H1 (cell line): ENCODE data around the gene PRKAB1. TPM values are rescaled to one million over a fixed set of nuclear protein-coding genes. Genes with fewer than 3 reads are reported as not detected.

Experiments used
- CTCF ChIA-PET: fragments of 300-600 bp; sonication (Branson Sonifier 250); formaldehyde crosslinking; loops from one replicate; lab custom pipeline; 2021; ENCODE audit not compliant: partially characterized antibody; lab: Charles Lee
- POLR2A ChIA-PET: fragments of 300-600 bp; sonication (Branson Sonifier 250); formaldehyde crosslinking; loops from one replicate; lab custom pipeline; 2021; ENCODE audit warnings: inconsistent platforms; ENCODE audit not compliant: partially characterized antibody; lab: Charles Lee
- DNase-seq, 2 experiments: peaks; one replicate each; pipeline versions ENCODE4 v3.0.0 to v3.0.0-alpha.2; 2010 to 2022; ENCODE audit warnings: low spot score in 2 of 2, low read depth in 1 of 2, mixed read lengths in 1 of 2
- FAIRE-seq: peaks from 2 replicates; lab custom pipeline; 2011; peaks lifted over from hg19 to GRCh38; lab: Jason Lieb, UNC
- H2AFZ ChIP-seq: 2 replicates; pipeline ENCODE4 v1.8.1; 2012; ENCODE audit warnings: low read length, inconsistent platforms
- H2AK5ac ChIP-seq: 2 replicates; pipeline ENCODE4 v1.6.1; 2013; ENCODE audit warnings: low read depth, low read length
- H2BK120ac ChIP-seq: replicated peaks from 2 replicates; pipeline ENCODE3; 2013; ENCODE audit warnings: low read depth, low read length, inconsistent platforms
- H2BK12ac ChIP-seq: 2 replicates; pipeline ENCODE4 v1.6.1; 2013; ENCODE audit warnings: low read depth, low read length
- H2BK15ac ChIP-seq: 2 replicates; pipeline ENCODE4 v1.6.1; 2013; ENCODE audit warnings: low read length
- H2BK20ac ChIP-seq: 2 replicates; pipeline ENCODE4 v1.6.1; 2013; ENCODE audit warnings: low read length
- H2BK5ac ChIP-seq: 2 replicates; pipeline ENCODE4 v1.6.1; 2013; ENCODE audit warnings: low read depth, low read length
- H3K14ac ChIP-seq: 2 replicates; pipeline ENCODE4 v1.6.1; 2013; ENCODE audit warnings: inconsistent platforms; ENCODE audit not compliant: insufficient read length
- H3K18ac ChIP-seq: 2 replicates; pipeline ENCODE4 v1.6.1; 2013; ENCODE audit warnings: low read length; ENCODE audit errors: extremely low read depth
- H3K23ac ChIP-seq: 2 replicates; pipeline ENCODE4 v1.6.1; 2013; ENCODE audit warnings: inconsistent platforms; ENCODE audit not compliant: insufficient read length
- H3K23me2 ChIP-seq: 2 replicates; pipeline ENCODE4 v1.6.1; 2013; ENCODE audit warnings: low read depth, low read length
- H3K27ac ChIP-seq: 2 replicates; pipeline ENCODE4 v1.6.1; 2011; ENCODE audit warnings: low read depth, low read length, inconsistent platforms
- H3K27me3 ChIP-seq, 4 experiments: replicated peaks in 1 of 4; 1 replicate in 1 of 4; 2 replicates in 3 of 4; pipeline versions ENCODE4 v1.6.1 to v1.8.1; 2011 to 2013; ENCODE audit warnings: low read length in 3 of 4, mild to moderate bottlenecking in 3 of 4, inconsistent platforms in 2 of 4, mixed read lengths in 2 of 4, moderate library complexity in 1 of 4; ENCODE audit not compliant: control insufficient read depth in 3 of 4, insufficient read depth in 3 of 4; ENCODE audit errors: extremely low read depth in 1 of 4
- H3K36me3 ChIP-seq, 4 experiments: 2 replicates each; pipeline versions ENCODE4 v1.6.1 to v1.8.1; 2011 to 2013; ENCODE audit warnings: mild to moderate bottlenecking in 4 of 4, low read length in 3 of 4, moderate library complexity in 2 of 4, control low read depth in 1 of 4, inconsistent platforms in 1 of 4; ENCODE audit not compliant: insufficient read depth in 4 of 4, control insufficient read depth in 2 of 4
- H3K4ac ChIP-seq: replicated peaks from 2 replicates; pipeline ENCODE3; 2013; ENCODE audit warnings: low read length, low read depth, mixed read lengths, inconsistent platforms; ENCODE audit not compliant: insufficient read length
- H3K4me1 ChIP-seq, 4 experiments: replicated peaks in 1 of 4; 1 replicate in 1 of 4; 2 replicates in 3 of 4; pipeline versions ENCODE4 v1.6.1 to v1.8.1; 2011 to 2013; ENCODE audit warnings: low read length in 3 of 4, inconsistent platforms in 2 of 4, mixed read lengths in 1 of 4; ENCODE audit not compliant: insufficient read depth in 4 of 4, control insufficient read depth in 3 of 4
- H3K4me2 ChIP-seq, 2 experiments: 2 replicates each; pipeline versions ENCODE4 v1.6.1 to v1.8.1; 2011 to 2013; ENCODE audit warnings: low read depth in 2 of 2, low read length in 2 of 2, control low read depth in 1 of 2, inconsistent platforms in 1 of 2, mild to moderate bottlenecking in 1 of 2; ENCODE audit not compliant: insufficient read depth in 1 of 2
- H3K4me3 ChIP-seq, 4 experiments: fragments of 200-600, 300-600 bp in 1 of 4; sonication (generic), shearing (Covaris generic), sonication (Bioruptor Twin) in 1 of 4; 2 replicates each; pipeline versions ENCODE4 v1.5.1 to v1.8.1; 2011 to 2016; ENCODE audit warnings: low read length in 4 of 4, low read depth in 3 of 4, control low read depth in 2 of 4, inconsistent platforms in 2 of 4, mild to moderate bottlenecking in 2 of 4, mixed read lengths in 1 of 4, moderate library complexity in 1 of 4; ENCODE audit not compliant: insufficient read depth in 2 of 4; ENCODE audit errors: extremely low read depth in 1 of 4
- H3K56ac ChIP-seq: replicated peaks from 2 replicates; pipeline ENCODE3; 2013; ENCODE audit warnings: low read depth, mild to moderate bottlenecking, mixed read lengths, low read length, inconsistent platforms; ENCODE audit not compliant: insufficient read length
- H3K79me1 ChIP-seq: 2 replicates; pipeline ENCODE4 v1.6.1; 2013; ENCODE audit warnings: low read depth, low read length, control low read depth
- H3K79me2 ChIP-seq, 2 experiments: 2 replicates each; pipeline versions ENCODE4 v1.6.1 to v1.8.1; 2012 to 2013; ENCODE audit warnings: low read length in 2 of 2, mild to moderate bottlenecking in 2 of 2, inconsistent platforms in 1 of 2; ENCODE audit not compliant: insufficient read depth in 2 of 2, control insufficient read depth in 1 of 2
- H3K9ac ChIP-seq, 4 experiments: replicated peaks in 1 of 4; 1 replicate in 1 of 4; 2 replicates in 3 of 4; pipeline versions ENCODE4 v1.6.1 to v1.8.1; 2011 to 2013; ENCODE audit warnings: low read depth in 3 of 4, low read length in 3 of 4, control low read depth in 2 of 4, mild to moderate bottlenecking in 2 of 4, moderate library complexity in 2 of 4, inconsistent platforms in 1 of 4; ENCODE audit errors: extremely low read depth in 1 of 4
- H3K9me3 ChIP-seq, 2 experiments: 2 replicates each; pipeline versions ENCODE4 v1.6.1 to v1.8.1; 2012 to 2013; ENCODE audit warnings: mild to moderate bottlenecking in 2 of 2, moderate library complexity in 2 of 2, control low read depth in 1 of 2, inconsistent platforms in 1 of 2, low read depth in 1 of 2, low read length in 1 of 2, mixed read lengths in 1 of 2; ENCODE audit not compliant: insufficient read depth in 2 of 2
- H4K20me1 ChIP-seq, 2 experiments: replicated peaks in 1 of 2; 2 replicates each; pipeline versions ENCODE3 to v1.8.1; 2011 to 2013; ENCODE audit warnings: inconsistent platforms in 2 of 2, low read length in 2 of 2, mild to moderate bottlenecking in 1 of 2; ENCODE audit not compliant: insufficient read depth in 2 of 2, control insufficient read depth in 1 of 2
- H4K5ac ChIP-seq: 2 replicates; pipeline ENCODE4 v1.6.1; 2013; ENCODE audit warnings: low read length, low read depth, mixed read lengths, inconsistent platforms; ENCODE audit not compliant: insufficient read length
- H4K8ac ChIP-seq: 2 replicates; pipeline ENCODE4 v1.8.0; 2013; ENCODE audit warnings: mild to moderate bottlenecking, moderate library complexity, low read length, inconsistent platforms; ENCODE audit not compliant: insufficient read depth; ENCODE audit errors: extremely low read depth
- H4K91ac ChIP-seq: replicated peaks from 2 replicates; pipeline ENCODE3; 2013; ENCODE audit warnings: low read length, mixed read lengths, inconsistent platforms; ENCODE audit not compliant: insufficient read length
- CTCF ChIP-seq, 3 experiments: IDR thresholded peaks; 1 replicate in 2 of 3; 2 replicates in 1 of 3; pipeline versions ENCODE4 v1.5.1 to v1.6.1; 2011; ENCODE audit warnings: low read length in 3 of 3, mild to moderate bottlenecking in 3 of 3, inconsistent platforms in 2 of 3, low read depth in 1 of 3, moderate library complexity in 1 of 3; ENCODE audit not compliant: insufficient read depth in 1 of 3; ENCODE audit errors: control extremely low read depth in 1 of 3
- E2F6 ChIP-seq: IDR thresholded peaks from 2 replicates; pipeline ENCODE4 v1.6.1; 2012; ENCODE audit warnings: inconsistent platforms
- KDM5A ChIP-seq: fragments of 200-600 bp; IDR thresholded peaks from 2 replicates; pipeline ENCODE4 v1.7.1; 2012; ENCODE audit warnings: mild to moderate bottlenecking, low read length, inconsistent platforms, mixed read lengths
- RBBP5 ChIP-seq: IDR thresholded peaks from 2 replicates; pipeline ENCODE4 v1.7.1; 2012; ENCODE audit warnings: low read depth, mild to moderate bottlenecking, inconsistent platforms, low read length, moderate library complexity, borderline replicate concordance
- WGBS, 2 experiments: shearing (Covaris generic) in 1 of 2; methylation state at CpG; one replicate each; pipeline versions ENCODE4 v1.1.6 to v1.1.7; 2013 to 2015; ENCODE audit warnings: low lambda C conversion rate in 2 of 2, mixed read lengths in 2 of 2, inconsistent platforms in 1 of 2, low coverage in 1 of 2, missing lambda C conversion rate in 1 of 2; ENCODE audit not compliant: insufficient replicate concordance in 2 of 2, insufficient coverage in 1 of 2, insufficient read length in 1 of 2; ENCODE audit errors: extremely low coverage in 1 of 2, missing lambda C conversion rate in 1 of 2; 5-methylcytosine and 5-hydroxymethylcytosine counted together
- polyA plus RNA-seq, 7 experiments: library from polyadenylated mRNA; depleted of rRNA in 3 of 7; stranded (reverse) in 5 of 7; unstranded in 2 of 7; fragments of >200 nt in 5 of 7; fragments of 200-250 nt in 2 of 7; gene quantifications; 1 replicate in 5 of 7; 2 replicates in 1 of 7; 4 replicates in 1 of 7; pipeline versions ENCODE4 v1.2.1 to v1.2.3, GENCODE V29; 2011 to 2013; ENCODE audit warnings: missing spikeins in 2 of 7, mixed read lengths in 2 of 7
- total RNA-seq: library from RNA; stranded (reverse); fragmentation: NEBNext Ultra II Directional; extraction: Animal tissue kit (Norgen Biotek cat#: 25700); gene quantifications from 2 replicates; pipeline ENCODE4 v1.2.1, GENCODE V29; 2021

Gene PRKAB1
- total and polyA plus RNA-seq, 2 of the 8 experiments (the other 6 are each of a cell fraction or from before 2014, with no cell fraction given) = 24.0 to 32.1 TPM

GRCh38 chr12:119627019-119627643 is 40.8 kb upstream of the PRKAB1 start:
- Histone ChIP-seq H2BK15ac (no peak overlapping the region), H3K18ac (no peak overlapping the region), H4K20me1 (no peaks in the 10 kb centered on the region), H3K23ac (no peak overlapping the region), H3K36me3 (no peaks in the 10 kb centered on the region), H4K5ac (no peak overlapping the region), H4K91ac (no peak overlapping the region), H3K4me3 (no peak overlapping the region), H3K4ac (no peak overlapping the region), H2BK5ac (no peak overlapping the region), H3K79me1 (no peaks in the 10 kb centered on the region)
- no peak for TF ChIP-seq CTCF (IDR thresholded peaks at IDR 0.05; ENCODE audit: control extremely low read depth in 1 of 3, insufficient read depth in 1 of 3, low read depth in 1 of 3, low read length in 3 of 3)
- no peak for TF ChIP-seq E2F6
- no peak for TF ChIP-seq KDM5A
- no peak for TF ChIP-seq RBBP5
- TF ChIP-seq, all 59 proteins: peak for 0
- Histone ChIP-seq H2AFZ (peak overlapping the region; percentile 57; the same call in 1 of the 2 replicates), H3K27ac (no peak overlapping the region), H3K23me2 (no peaks in the 10 kb centered on the region), H2BK20ac (no peak overlapping the region), H3K14ac (no peak overlapping the region), H3K9ac (no peak overlapping the region), H3K4me1 (no peaks in the 10 kb centered on the region), H4K8ac (no peak overlapping the region), H2BK120ac (no peak overlapping the region), H3K27me3 (no peaks in the 10 kb centered on the region), H2AK5ac (no peak overlapping the region), H3K79me2 (no peaks in the 10 kb centered on the region), H3K9me3 (no peaks in the 10 kb centered on the region), H3K56ac (no peak overlapping the region), H2BK12ac (no peak overlapping the region), H3K4me2 (no peak overlapping the region)
- DNase-seq (no peak), FAIRE-seq (no peak)
- POLR2A ChIA-PET = no interaction called here
- CTCF ChIA-PET = interaction anchor here (0.6 to 3.8 kb wide), 4 partner anchors 16 to 95 kb away, joined by 3 to 13 read pairs (median 4); no protein-coding TSS in a partner anchor
- WGBS, 2 experiments = 89% methylated on average over 6 of the region's 6 CpGs; no CpG with 5 or more reads in 1 of the 2 experiments
